HL-60 (cell line): ENCODE data around the gene FGD5.

Experiments
- DNase-seq, 2 experiments: peaks; one replicate each; pipeline ENCODE4 v3.0.0-alpha.2; 2010 to 2020; ENCODE audit warnings: low read depth in 1 of 2, low spot score in 1 of 2
- H3K27ac ChIP-seq: fragments of 250-450 bp; sonication (Bioruptor Pico); replicated peaks from 2 replicates; pipeline ENCODE4 v1.5.1; 2020; ENCODE audit warnings: mild to moderate bottlenecking, moderate library complexity
- H3K27me3 ChIP-seq: fragments of 250-450 bp; sonication (Bioruptor Pico); 2 replicates; pipeline ENCODE4 v1.5.1; 2021; ENCODE audit warnings: mild to moderate bottlenecking, moderate library complexity; ENCODE audit not compliant: insufficient read depth, poor library complexity, severe bottlenecking
- H3K4me3 ChIP-seq: replicated peaks from 2 replicates; pipeline ENCODE4 v1.5.1; 2011; ENCODE audit warnings: mild to moderate bottlenecking, control low read depth, low read length; ENCODE audit not compliant: insufficient read depth
- CTCF ChIP-seq: IDR thresholded peaks from one replicate; pipeline ENCODE4 v1.5.1; 2011; ENCODE audit warnings: low read length, control low read depth, inconsistent platforms; ENCODE audit not compliant: insufficient read depth
- GABPA ChIP-seq: IDR thresholded peaks from 2 replicates; pipeline ENCODE4 v1.6.1; 2012; ENCODE audit warnings: low read depth
- POLR2AphosphoS5 ChIP-seq: IDR thresholded peaks from 2 replicates; pipeline ENCODE4 v1.6.1; 2012; ENCODE audit warnings: low read depth
- SPI1 ChIP-seq: IDR thresholded peaks from 2 replicates; pipeline ENCODE4 v1.6.1; 2012; ENCODE audit warnings: low read depth, mild to moderate bottlenecking, borderline replicate concordance
- TF ChIP-seq, protein P1 (sequence below): IDR thresholded peaks from 2 replicates; pipeline ENCODE4 v1.6.1; 2012; ENCODE audit warnings: low read depth; ENCODE audit not compliant: insufficient replicate concordance

FGD5 gene

DNA sequence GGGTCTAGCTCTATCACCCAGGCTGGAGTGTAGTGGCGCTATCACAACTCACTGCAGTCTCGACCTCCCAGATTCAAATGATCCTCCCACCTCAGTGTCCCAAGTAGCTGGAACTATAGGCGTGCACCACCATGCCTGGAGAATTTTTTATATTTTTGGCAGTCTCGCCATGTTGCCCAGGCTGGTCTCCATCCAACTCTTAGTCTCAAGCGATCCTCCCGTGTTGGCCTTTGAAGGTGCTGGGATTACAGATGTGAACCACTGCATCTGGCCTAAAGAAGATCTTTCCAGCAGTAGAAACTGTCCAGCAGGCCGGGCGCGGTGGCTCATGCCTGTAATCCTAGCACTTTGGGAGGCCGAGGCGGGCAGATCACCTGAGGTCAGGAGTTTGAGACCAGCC lies 73.5 kb downstream of the FGD5 start:
- no peak for TF ChIP-seq SPI1
- TF ChIP-seq CTCF = no peak
- TF ChIP-seq POLR2AphosphoS5 = no peak
- H3K27ac ChIP-seq = no peak overlapping the region
- no peak for DNase-seq
- H3K27me3 ChIP-seq = peaks cover 3% of the 10 kb centered on the region
- H3K4me3 ChIP-seq = no peak overlapping the region

DNA sequence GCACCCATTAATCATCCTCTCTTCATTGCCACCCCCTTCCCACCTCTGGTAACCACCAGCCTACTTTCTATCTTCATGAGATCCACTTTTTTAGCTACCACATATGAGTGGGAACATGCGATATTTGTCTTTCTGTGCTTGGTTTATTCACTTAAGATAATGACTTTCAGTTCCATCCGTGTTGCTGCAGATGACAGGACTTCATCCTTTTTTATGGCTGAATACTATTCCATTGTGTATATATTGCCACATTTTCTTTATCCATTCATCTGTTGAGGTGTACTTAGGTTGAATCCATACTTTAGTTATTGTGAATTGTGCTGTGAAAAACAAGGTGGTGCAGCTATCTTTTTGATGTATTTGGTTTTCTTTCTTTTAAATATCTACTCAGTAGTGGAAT lies 75.3 kb downstream of the FGD5 start:
- Histone ChIP-seq H3K27me3 (peaks cover 3% of the 10 kb centered on the region), H3K4me3 (no peak overlapping the region), H3K27ac (no peak overlapping the region)
- TF ChIP-seq POLR2AphosphoS5 (no peak), SPI1 (no peak), CTCF (no peak), GABPA (no peak)
- TF ChIP-seq, protein P1, sequence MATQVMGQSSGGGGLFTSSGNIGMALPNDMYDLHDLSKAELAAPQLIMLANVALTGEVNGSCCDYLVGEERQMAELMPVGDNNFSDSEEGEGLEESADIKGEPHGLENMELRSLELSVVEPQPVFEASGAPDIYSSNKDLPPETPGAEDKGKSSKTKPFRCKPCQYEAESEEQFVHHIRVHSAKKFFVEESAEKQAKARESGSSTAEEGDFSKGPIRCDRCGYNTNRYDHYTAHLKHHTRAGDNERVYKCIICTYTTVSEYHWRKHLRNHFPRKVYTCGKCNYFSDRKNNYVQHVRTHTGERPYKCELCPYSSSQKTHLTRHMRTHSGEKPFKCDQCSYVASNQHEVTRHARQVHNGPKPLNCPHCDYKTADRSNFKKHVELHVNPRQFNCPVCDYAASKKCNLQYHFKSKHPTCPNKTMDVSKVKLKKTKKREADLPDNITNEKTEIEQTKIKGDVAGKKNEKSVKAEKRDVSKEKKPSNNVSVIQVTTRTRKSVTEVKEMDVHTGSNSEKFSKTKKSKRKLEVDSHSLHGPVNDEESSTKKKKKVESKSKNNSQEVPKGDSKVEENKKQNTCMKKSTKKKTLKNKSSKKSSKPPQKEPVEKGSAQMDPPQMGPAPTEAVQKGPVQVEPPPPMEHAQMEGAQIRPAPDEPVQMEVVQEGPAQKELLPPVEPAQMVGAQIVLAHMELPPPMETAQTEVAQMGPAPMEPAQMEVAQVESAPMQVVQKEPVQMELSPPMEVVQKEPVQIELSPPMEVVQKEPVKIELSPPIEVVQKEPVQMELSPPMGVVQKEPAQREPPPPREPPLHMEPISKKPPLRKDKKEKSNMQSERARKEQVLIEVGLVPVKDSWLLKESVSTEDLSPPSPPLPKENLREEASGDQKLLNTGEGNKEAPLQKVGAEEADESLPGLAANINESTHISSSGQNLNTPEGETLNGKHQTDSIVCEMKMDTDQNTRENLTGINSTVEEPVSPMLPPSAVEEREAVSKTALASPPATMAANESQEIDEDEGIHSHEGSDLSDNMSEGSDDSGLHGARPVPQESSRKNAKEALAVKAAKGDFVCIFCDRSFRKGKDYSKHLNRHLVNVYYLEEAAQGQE = no peak
- no peak for DNase-seq

DNA sequence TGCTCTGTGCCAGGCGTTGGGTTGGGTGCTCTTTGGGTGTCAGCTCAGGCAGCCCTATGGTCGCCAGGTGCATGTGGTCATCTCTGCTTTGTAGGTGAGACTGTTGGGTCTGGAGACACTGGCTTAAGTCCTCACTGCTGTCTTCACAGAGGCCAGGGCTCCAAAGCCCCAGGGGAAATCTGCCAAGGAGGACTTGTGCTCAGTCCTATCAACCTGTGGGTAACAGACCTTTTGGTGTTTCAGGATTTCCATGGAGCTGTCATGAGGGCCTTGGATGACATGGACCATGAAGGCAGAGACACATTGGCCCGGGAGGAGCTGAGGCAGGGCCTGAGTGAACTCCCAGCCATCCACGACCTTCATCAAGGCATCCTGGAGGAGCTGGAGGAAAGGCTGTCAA lies 78.5 kb downstream of the FGD5 start:
- no peak for DNase-seq
- no peak overlapping the region for H3K27ac ChIP-seq
- H3K27me3 ChIP-seq = no peaks in the 10 kb centered on the region
- H3K4me3 ChIP-seq = no peak overlapping the region
- no peak for TF ChIP-seq SPI1
- TF ChIP-seq CTCF = no peak
- TF ChIP-seq POLR2AphosphoS5 = no peak
- no peak for TF ChIP-seq GABPA
- TF ChIP-seq, protein P1 = no peak

GRCh38 chr3:14898929-14899328 lies 80.2 kb downstream of the FGD5 start:
- no peak; the same call in 1 of the 2 replicates for TF ChIP-seq SPI1
- TF ChIP-seq, protein P1 = no peak
- TF ChIP-seq CTCF = no peak
- TF ChIP-seq GABPA = no peak
- TF ChIP-seq POLR2AphosphoS5 = no peak
- no peak for DNase-seq
- Histone ChIP-seq H3K27ac (no peak overlapping the region), H3K4me3 (no peak overlapping the region), H3K27me3 (no peaks in the 10 kb centered on the region)
